A673 (cell line): Measurements from ENCODE around the gene KANK3. TPM values are rescaled to one million over a fixed set of nuclear protein-coding genes. Genes with fewer than 3 reads are reported as not detected.

Source experiments
- BruUV-seq: library from RNA; stranded (reverse); fragments of 400-500 nt; replicated peaks from 2 replicates; lab custom pipeline; 2021; lab: Mats Ljungman, UMichigan
- CTCF ChIA-PET: fragments of 300-600 bp; sonication (Branson Sonifier 250); formaldehyde crosslinking; loops from one replicate; lab custom pipeline; 2022; ENCODE audit warnings: antibody characterized with exemption; lab: Charles Lee
- POLR2A ChIA-PET: fragments of 300-600 bp; sonication (Branson Sonifier 250); formaldehyde crosslinking; loops from one replicate; lab custom pipeline; 2022; ENCODE audit warnings: antibody characterized with exemption; ENCODE audit not compliant: low non-redundant PET; lab: Charles Lee
- DNase-seq: peaks from one replicate; pipeline ENCODE4 v3.0.0-alpha.2; 2015; ENCODE audit warnings: low spot score
- H3K27ac ChIP-seq: fragments of 200-600 bp; sonication (generic); 2 replicates; pipeline ENCODE4 v1.5.1; 2016; ENCODE audit warnings: mixed run types, low read depth, mild to moderate bottlenecking, mixed read lengths, antibody characterized with exemption, low read length; ENCODE audit not compliant: poor library complexity, severe bottlenecking
- H3K27me3 ChIP-seq: fragments of 200-600 bp; sonication (generic); replicated peaks from 2 replicates; pipeline ENCODE4 v1.6.1; 2017; ENCODE audit warnings: mixed run types, low read depth, mild to moderate bottlenecking, mixed read lengths, antibody characterized with exemption, low read length; ENCODE audit not compliant: insufficient read depth, poor library complexity
- H3K36me3 ChIP-seq: fragments of 200-600 bp; sonication (generic); 2 replicates; pipeline ENCODE4 v1.6.1; 2016; ENCODE audit warnings: mixed run types, mild to moderate bottlenecking, mixed read lengths, antibody characterized with exemption, low read length; ENCODE audit not compliant: insufficient read depth, poor library complexity, severe bottlenecking
- H3K4me1 ChIP-seq: fragments of 200-600 bp; sonication (generic); 2 replicates; pipeline ENCODE4 v1.6.1; 2017; ENCODE audit warnings: mixed run types, mild to moderate bottlenecking, mixed read lengths, antibody characterized with exemption, low read length; ENCODE audit not compliant: insufficient read depth, poor library complexity, severe bottlenecking
- H3K4me3 ChIP-seq: fragments of 200-600 bp; sonication (generic); 2 replicates; pipeline ENCODE4 v1.5.1; 2016; ENCODE audit warnings: low read depth, mixed run types, mild to moderate bottlenecking, mixed read lengths, low read length; ENCODE audit not compliant: poor library complexity, severe bottlenecking
- H3K9me3 ChIP-seq: fragments of 200-600 bp; sonication (generic); 2 replicates; pipeline ENCODE4 v1.6.1; 2016; ENCODE audit warnings: mixed run types, low read depth, mild to moderate bottlenecking, mixed read lengths, antibody characterized with exemption, low read length; ENCODE audit not compliant: poor library complexity, severe bottlenecking
- EZH2 ChIP-seq: fragments of 200-600 bp; sonication (generic); IDR thresholded peaks from 2 replicates; pipeline ENCODE4 v1.6.1; 2017; ENCODE audit warnings: borderline replicate concordance, low read depth, mild to moderate bottlenecking, mixed read lengths, antibody characterized with exemption, low read length; ENCODE audit not compliant: poor library complexity, severe bottlenecking
- intact Hi-C: fragments of 100-400 bp; cut with micrococcal nuclease; formaldehyde crosslinking; loops from one replicate; pipeline ENCODE4 v1.10.0; 2022; ENCODE audit not compliant: unreplicated experiment
- total RNA-seq: library from RNA; stranded (reverse); gene quantifications from 2 replicates; pipeline ENCODE4 v1.2.3, GENCODE V29; 2021
- TF ChIP-seq, protein P1 (sequence below): fragments of 300-800, 200-600 bp; sonication (generic); conservative IDR thresholded peaks from 2 replicates; pipeline ENCODE4 v1.5.1; 2017; ENCODE audit warnings: low read depth, mild to moderate bottlenecking, antibody characterized with exemption, low read length, moderate library complexity, mixed read lengths

Gene KANK3
- total RNA-seq, 1 experiment from 2014 or later, result 0.73 TPM

DNA sequence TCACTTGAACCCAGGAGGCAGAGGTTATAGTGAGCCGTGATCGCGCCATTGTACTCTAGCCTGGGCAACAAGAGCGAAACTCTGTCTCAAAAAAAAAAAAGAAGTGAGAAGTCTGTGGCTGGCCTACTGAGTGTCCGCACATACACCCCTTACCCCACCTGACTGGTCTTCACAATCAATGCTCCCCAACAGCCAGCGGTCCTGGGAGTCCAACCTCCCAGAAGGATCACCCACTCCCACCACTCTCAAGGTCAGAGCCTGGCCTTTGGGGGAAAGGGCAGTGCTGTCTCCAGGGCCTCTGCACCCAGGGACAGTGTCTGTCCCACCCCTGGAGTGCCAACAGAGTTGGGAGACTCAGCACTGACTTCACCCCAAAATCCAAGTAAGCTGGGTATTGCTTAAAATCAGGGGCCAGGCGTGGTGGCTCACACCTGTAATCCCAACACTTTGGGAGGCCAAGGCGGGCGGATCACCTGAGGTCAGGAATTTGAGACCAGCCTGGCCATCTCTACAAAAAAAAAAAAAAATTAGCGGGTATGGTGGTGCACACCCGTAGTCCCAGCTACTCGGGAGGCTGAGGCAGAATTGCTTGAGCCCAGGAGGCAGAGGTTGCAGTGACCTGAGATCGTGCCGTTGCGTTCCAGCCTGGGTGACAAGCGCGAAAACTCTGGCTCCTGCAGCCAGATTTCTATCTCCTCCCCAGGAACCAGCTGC, 32.6 kb downstream of the KANK3 start:
- no peak for DNase-seq
- H3K27ac ChIP-seq, result no peak overlapping the region
- TF ChIP-seq, protein P1, sequence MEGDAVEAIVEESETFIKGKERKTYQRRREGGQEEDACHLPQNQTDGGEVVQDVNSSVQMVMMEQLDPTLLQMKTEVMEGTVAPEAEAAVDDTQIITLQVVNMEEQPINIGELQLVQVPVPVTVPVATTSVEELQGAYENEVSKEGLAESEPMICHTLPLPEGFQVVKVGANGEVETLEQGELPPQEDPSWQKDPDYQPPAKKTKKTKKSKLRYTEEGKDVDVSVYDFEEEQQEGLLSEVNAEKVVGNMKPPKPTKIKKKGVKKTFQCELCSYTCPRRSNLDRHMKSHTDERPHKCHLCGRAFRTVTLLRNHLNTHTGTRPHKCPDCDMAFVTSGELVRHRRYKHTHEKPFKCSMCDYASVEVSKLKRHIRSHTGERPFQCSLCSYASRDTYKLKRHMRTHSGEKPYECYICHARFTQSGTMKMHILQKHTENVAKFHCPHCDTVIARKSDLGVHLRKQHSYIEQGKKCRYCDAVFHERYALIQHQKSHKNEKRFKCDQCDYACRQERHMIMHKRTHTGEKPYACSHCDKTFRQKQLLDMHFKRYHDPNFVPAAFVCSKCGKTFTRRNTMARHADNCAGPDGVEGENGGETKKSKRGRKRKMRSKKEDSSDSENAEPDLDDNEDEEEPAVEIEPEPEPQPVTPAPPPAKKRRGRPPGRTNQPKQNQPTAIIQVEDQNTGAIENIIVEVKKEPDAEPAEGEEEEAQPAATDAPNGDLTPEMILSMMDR, result no peak
- TF ChIP-seq EZH2, result no peak
- no peaks in the 10 kb centered on the region for H3K27me3 ChIP-seq
- peaks cover 18% of the 10 kb centered on the region for H3K36me3 ChIP-seq
- no peaks in the 10 kb centered on the region for H3K9me3 ChIP-seq
- CTCF ChIA-PET, result no interaction called here
- peaks cover 22% of the 10 kb centered on the region for H3K4me1 ChIP-seq
- no TSS peak for BruUV-seq
- no peak overlapping the region for H3K4me3 ChIP-seq
- intact Hi-C loops, result no loop called here
- POLR2A ChIA-PET, result interaction anchor here (0.6 kb wide), 2 partner anchors 50 to 134 kb away, joined by 3 to 7 read pairs; no protein-coding TSS in a partner anchor

DNA sequence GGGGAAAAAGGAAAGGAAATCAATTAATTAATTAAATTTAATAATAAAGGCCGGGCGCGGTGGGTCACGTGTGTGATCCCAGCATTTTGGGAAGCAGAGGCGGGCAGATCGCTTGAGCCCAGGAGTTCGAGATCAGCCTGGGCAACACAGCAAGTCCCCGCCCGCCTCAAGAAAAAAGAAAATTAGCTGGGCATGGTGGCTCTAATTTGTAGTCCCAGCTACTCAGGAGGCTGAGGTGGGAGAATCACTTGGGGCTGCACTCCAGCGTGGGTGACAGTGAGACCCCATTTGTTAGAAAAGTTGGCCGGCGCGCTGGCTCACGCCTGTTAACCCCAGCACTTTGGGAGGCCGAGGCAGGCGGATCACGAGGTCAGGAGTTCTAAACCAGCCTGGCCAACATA, 34.2 kb downstream of the KANK3 start:
- DNase-seq, result no peak
- CTCF ChIA-PET, result no interaction called here
- no peak for TF ChIP-seq EZH2
- TF ChIP-seq, protein P1, result no peak
- H3K9me3 ChIP-seq, result no peaks in the 10 kb centered on the region
- POLR2A ChIA-PET, result no interaction called here
- peak overlapping the region; percentile 67 for H3K4me3 ChIP-seq
- H3K4me1 ChIP-seq, result peaks cover 22% of the 10 kb centered on the region
- H3K36me3 ChIP-seq, result peaks cover 11% of the 10 kb centered on the region
- no peaks in the 10 kb centered on the region for H3K27me3 ChIP-seq
- H3K27ac ChIP-seq, result no peak overlapping the region
- intact Hi-C loops, result no loop called here
- BruUV-seq, result no TSS peak

DNA sequence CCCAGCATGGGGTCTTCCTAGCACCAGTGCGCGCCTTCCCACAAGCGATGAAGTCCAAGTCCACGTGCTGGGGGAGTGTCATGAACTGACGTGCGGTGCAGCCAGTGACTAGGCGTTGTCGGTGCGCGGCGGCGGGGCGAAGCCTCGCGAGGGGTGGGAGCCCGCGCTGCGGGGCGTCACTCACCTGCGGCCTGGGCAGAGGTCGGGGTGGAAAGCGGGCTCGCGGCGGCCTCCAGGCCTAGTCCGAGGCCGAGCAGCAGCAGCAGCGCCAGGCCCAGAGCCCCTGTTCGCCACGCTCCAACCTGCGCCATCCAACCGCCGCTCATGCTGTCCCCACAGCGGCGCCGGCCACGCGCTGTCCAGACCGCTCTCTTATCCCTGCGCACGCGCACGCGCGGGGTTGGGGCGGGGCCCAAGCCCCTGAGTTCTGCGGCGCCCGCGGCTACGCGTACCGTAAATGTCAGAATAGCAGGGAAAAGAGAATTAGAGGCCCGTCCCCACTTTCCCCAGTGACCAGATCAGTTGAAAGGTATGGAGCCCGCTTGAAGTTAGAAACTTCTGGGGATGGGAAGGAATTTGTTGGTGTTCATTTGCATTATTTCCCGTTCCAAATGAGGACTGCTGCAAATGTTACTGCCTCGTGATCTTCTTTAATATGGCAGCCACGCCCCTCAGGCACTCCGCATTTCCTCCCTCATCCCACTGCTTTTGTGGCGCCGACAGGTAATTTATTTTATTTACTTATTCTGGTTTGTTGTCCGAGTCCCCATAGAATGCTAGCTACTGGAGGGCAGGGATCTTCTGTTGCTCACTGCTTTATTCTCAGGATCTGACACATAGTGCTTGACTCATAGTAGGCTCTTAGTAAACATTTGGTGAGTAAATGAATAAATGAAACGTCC, 34.8 kb downstream of the KANK3 start, which contains the start of gene CD320:
Gene CD320 (minus strand): TSS at position 394 of the 902 bp plus-strand sequence. CDS start 68 bp downstream, at position 326.
- H3K4me1 ChIP-seq, result peaks cover 22% of the 10 kb centered on the region
- H3K9me3 ChIP-seq, result no peaks in the 10 kb centered on the region
- no peaks in the 10 kb centered on the region for H3K27me3 ChIP-seq
- peak within 1 kb of the TSS; percentile 67 for H3K4me3 ChIP-seq
- TF ChIP-seq, protein P1, result no peak
- no peak for TF ChIP-seq EZH2
- BruUV-seq, result TSS peak; percentile 46
- ChIA-PET POLR2A (no interaction called here), CTCF (no interaction called here)
- intact Hi-C loops, result no loop called here
- H3K27ac ChIP-seq, result peak within 1 kb of the TSS; percentile 90
- H3K36me3 ChIP-seq, result peaks cover 11% of the 10 kb centered on the region
- peak; percentile 96 for DNase-seq
